NB4 (cell line): ENCODE measurements around the gene KAT6B.

Experiments used
- POLR2A ChIP-seq: IDR thresholded peaks from 2 replicates; pipeline ENCODE4 v1.6.1; 2011; ENCODE audit warnings: mild to moderate bottlenecking; ENCODE audit not compliant: insufficient read length; ENCODE audit errors: extremely low read depth
- TF ChIP-seq, protein P1 (sequence below): IDR thresholded peaks from one replicate; pipeline ENCODE4 v1.5.1; 2012; ENCODE audit warnings: low read depth, low read length

GRCh38 chr10:74903491-74903890, 77.1 kb downstream of the KAT6B start:
- TF ChIP-seq, protein P1, sequence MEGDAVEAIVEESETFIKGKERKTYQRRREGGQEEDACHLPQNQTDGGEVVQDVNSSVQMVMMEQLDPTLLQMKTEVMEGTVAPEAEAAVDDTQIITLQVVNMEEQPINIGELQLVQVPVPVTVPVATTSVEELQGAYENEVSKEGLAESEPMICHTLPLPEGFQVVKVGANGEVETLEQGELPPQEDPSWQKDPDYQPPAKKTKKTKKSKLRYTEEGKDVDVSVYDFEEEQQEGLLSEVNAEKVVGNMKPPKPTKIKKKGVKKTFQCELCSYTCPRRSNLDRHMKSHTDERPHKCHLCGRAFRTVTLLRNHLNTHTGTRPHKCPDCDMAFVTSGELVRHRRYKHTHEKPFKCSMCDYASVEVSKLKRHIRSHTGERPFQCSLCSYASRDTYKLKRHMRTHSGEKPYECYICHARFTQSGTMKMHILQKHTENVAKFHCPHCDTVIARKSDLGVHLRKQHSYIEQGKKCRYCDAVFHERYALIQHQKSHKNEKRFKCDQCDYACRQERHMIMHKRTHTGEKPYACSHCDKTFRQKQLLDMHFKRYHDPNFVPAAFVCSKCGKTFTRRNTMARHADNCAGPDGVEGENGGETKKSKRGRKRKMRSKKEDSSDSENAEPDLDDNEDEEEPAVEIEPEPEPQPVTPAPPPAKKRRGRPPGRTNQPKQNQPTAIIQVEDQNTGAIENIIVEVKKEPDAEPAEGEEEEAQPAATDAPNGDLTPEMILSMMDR = no peak
- no peak for TF ChIP-seq POLR2A
